ENCODE results near the gene MRPL38. TPM values are rescaled to one million over a fixed set of nuclear protein-coding genes. Genes with fewer than 3 reads are reported as not detected.

The MRPL38 gene
- total RNA-seq, 1 experiment from 2014 or later: 74.5 TPM

DNA sequence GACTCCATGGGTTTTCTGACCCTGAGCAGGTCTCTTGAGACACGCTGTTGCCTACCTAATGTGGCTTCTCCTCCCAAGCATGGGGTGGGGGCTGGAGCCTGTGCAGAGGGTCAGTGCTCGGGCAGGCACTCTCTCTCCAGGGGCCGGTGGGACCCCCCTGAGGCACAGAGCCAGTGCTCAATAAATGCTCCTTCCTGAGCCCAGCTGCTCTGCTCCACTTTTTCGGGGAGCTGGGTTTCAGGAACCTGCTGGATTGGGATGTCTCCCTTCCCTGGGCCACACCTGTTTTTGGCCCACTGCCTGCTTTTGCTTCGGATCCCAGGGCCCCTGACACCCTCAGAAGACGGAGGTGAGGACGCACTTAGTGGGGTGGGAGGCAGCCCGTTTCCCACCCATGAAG, 6.6 kb downstream of the MRPL38 start:
- no peak overlapping the region for H3K4me2 ChIP-seq (ENCODE audit: low read length)
- no peaks in the 10 kb centered on the region for H4K20me1 ChIP-seq (ENCODE audit: low read length)
- no peak for ATAC-seq
- TF ChIP-seq EZH2phosphoT487 (IDR thresholded peaks at IDR 0.05; ENCODE audit: borderline replicate concordance, low read length) (no peak), EZH2 (IDR thresholded peaks at IDR 0.05; ENCODE audit: low read length, unreplicated experiment) (no peak)
- TF ChIP-seq, protein P1, sequence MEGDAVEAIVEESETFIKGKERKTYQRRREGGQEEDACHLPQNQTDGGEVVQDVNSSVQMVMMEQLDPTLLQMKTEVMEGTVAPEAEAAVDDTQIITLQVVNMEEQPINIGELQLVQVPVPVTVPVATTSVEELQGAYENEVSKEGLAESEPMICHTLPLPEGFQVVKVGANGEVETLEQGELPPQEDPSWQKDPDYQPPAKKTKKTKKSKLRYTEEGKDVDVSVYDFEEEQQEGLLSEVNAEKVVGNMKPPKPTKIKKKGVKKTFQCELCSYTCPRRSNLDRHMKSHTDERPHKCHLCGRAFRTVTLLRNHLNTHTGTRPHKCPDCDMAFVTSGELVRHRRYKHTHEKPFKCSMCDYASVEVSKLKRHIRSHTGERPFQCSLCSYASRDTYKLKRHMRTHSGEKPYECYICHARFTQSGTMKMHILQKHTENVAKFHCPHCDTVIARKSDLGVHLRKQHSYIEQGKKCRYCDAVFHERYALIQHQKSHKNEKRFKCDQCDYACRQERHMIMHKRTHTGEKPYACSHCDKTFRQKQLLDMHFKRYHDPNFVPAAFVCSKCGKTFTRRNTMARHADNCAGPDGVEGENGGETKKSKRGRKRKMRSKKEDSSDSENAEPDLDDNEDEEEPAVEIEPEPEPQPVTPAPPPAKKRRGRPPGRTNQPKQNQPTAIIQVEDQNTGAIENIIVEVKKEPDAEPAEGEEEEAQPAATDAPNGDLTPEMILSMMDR (conservative IDR thresholded peaks at IDR 0.05; ENCODE audit: low read depth, low read length): no peak
- no peaks in the 10 kb centered on the region for H3K9me2 ChIP-seq (replicated peaks; ENCODE audit: low read length)
- ChIA-PET POLR2A (ENCODE audit: unreplicated experiment) (no interaction called here), CTCF (no interaction called here)
- H2AFZ ChIP-seq (ENCODE audit: low read length): no peak overlapping the region
- H3K9me3 ChIP-seq (ENCODE audit: low read length): no peaks in the 10 kb centered on the region
- peaks cover 32% of the 10 kb centered on the region for H3K36me3 ChIP-seq (ENCODE audit: low read depth, low read length)
- no peak overlapping the region for H3K27ac ChIP-seq (ENCODE audit: low read length)
- peaks cover 42% of the 10 kb centered on the region for H3K79me2 ChIP-seq (ENCODE audit: low read length)
- intact Hi-C loops (cut with micrococcal nuclease): loop anchor here (5.0 kb wide), 1 partner anchor 116 kb away; the partner anchor contains the start of gene UNK
- no TSS peak for BruUV-seq (replicated peaks)
- no peak for DNase-seq
- peaks cover 16% of the 10 kb centered on the region for H3K4me1 ChIP-seq (ENCODE audit: insufficient read depth, low read length)
- peaks cover 9% of the 10 kb centered on the region for H3F3A ChIP-seq (ENCODE audit: low read length, unreplicated experiment)
- H3K27me3 ChIP-seq (ENCODE audit: low read length): no peaks in the 10 kb centered on the region
- H3K4me3 ChIP-seq (ENCODE audit: low read length): no peak overlapping the region
- H3K9ac ChIP-seq (ENCODE audit: low read length): no peak overlapping the region

DNA sequence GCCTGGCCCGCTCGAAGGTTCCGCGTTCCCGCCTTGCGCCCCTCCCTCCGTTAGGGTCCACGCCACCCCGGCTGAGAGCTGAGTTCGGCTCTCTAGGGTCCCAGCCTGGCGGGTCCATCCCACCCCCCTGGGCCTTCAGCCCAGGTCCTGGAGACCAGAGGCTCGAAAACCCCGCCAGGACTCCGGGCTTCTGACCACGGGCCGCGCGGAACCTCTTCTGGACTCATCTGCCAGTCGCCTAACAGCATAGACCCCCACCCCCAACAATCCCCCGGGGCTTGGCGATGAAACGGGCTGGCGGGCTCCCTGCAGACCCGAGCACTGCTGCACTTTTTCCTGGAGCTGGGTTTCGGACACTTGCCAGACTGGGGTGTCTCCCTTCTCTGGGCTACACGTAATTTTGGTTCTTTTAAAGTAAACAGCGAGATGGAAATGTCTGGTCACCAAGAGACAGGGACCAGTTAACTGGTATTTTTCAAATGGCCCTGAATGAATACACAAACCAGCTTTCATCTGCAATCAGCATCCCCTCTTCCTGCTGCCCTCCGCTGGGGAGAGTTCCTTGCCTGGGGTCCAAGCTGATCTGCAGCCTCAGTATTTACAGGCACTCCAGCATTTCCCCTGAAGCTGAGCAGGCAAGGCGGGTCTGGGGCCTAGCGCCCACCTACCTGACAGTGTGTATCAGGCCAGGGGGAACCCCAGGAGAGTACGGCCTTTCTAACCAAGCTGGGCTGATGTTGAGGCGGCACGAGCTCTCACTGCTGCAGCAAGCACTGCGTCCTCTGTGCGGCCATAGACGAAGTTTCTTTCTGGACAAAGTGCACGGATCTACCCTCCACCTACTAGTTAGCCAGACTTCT, 7.3 kb downstream of the MRPL38 start:
- intact Hi-C loops (cut with micrococcal nuclease): loop anchor here (2.0 to 5.0 kb wide), 2 partner anchors 43 to 115 kb away; partner anchors contain the start of genes UNK and WBP2
- H3K27ac ChIP-seq (ENCODE audit: low read length): no peak overlapping the region
- no peaks in the 10 kb centered on the region for H3K27me3 ChIP-seq (ENCODE audit: low read length)
- no peaks in the 10 kb centered on the region for H3K9me2 ChIP-seq (replicated peaks; ENCODE audit: low read length)
- DNase-seq (no peak), ATAC-seq (no peak)
- H3K4me2 ChIP-seq (ENCODE audit: low read length): peak overlapping the region; percentile 98
- H3K4me1 ChIP-seq (ENCODE audit: insufficient read depth, low read length): peaks cover 14% of the 10 kb centered on the region
- peak overlapping the region; percentile 94; the same call in 1 of the 2 replicates for H3K9ac ChIP-seq (ENCODE audit: low read length)
- ChIA-PET POLR2A (ENCODE audit: unreplicated experiment) (no interaction called here), CTCF (interaction anchor here (0.7 to 1.3 kb wide), 4 partner anchors 8 to 114 kb away, joined by 3 to 7 read pairs (median 5); partner anchors contain the start of gene MRPL38)
- H4K20me1 ChIP-seq (ENCODE audit: low read length): no peaks in the 10 kb centered on the region
- TF ChIP-seq EZH2phosphoT487 (IDR thresholded peaks at IDR 0.05; ENCODE audit: borderline replicate concordance, low read length): no peak
- TF ChIP-seq, protein P1 (conservative IDR thresholded peaks at IDR 0.05; ENCODE audit: low read depth, low read length): no peak
- TF ChIP-seq EZH2 (IDR thresholded peaks at IDR 0.05; ENCODE audit: low read length, unreplicated experiment): no peak
- peaks cover 30% of the 10 kb centered on the region for H3K36me3 ChIP-seq (ENCODE audit: low read depth, low read length)
- peaks cover 35% of the 10 kb centered on the region for H3K79me2 ChIP-seq (ENCODE audit: low read length)
- no peaks in the 10 kb centered on the region for H3K9me3 ChIP-seq (ENCODE audit: low read length)
- H3K4me3 ChIP-seq (ENCODE audit: low read length): peak overlapping the region; percentile 83
- H2AFZ ChIP-seq (ENCODE audit: low read length): peak overlapping the region; percentile 40; the same call in 1 of the 2 replicates
- BruUV-seq (replicated peaks): TSS peak; percentile 80
- H3F3A ChIP-seq (ENCODE audit: low read length, unreplicated experiment): peaks cover 9% of the 10 kb centered on the region
